HepG2 (cell line): ENCODE measurements around the gene MAP2K2. TPM values are rescaled to one million over a fixed set of nuclear protein-coding genes. Genes with fewer than 3 reads are reported as not detected.
A peak's percentile ranks its signal among the peaks of the same experiment; 100 is the strongest.

Experiments used
- GATA4 ChIP-seq: sonication (generic); IDR thresholded peaks from 2 replicates; pipeline ENCODE4 v1.6.1; 2016; ENCODE audit warnings: antibody characterized with exemption, low read depth, borderline replicate concordance
- HNRNPL ChIP-seq: fragments of 200-400 bp; formaldehyde crosslinking; IDR thresholded peaks from 2 replicates; pipeline ENCODE4 v1.6.1; 2017; ENCODE audit warnings: mild to moderate bottlenecking, low read depth, low read length
- KAT7 ChIP-seq: IDR thresholded peaks from 2 replicates; pipeline ENCODE4 v1.6.1; 2018; ENCODE audit warnings: borderline replicate concordance, missing compliant biosample characterization
- ONECUT2 ChIP-seq: sonication (generic); formaldehyde crosslinking; IDR thresholded peaks from 2 replicates; pipeline ENCODE4 v1.4.0; 2020; ENCODE audit warnings: missing genetic modification reagents
- RFX1 ChIP-seq: fragments of 450-650 bp; IDR thresholded peaks from 2 replicates; pipeline ENCODE4 v1.6.1; 2017
- ZFY ChIP-seq: sonication (generic); formaldehyde crosslinking; IDR thresholded peaks from 2 replicates; pipeline ENCODE4 v1.4.0; 2020; ENCODE audit warnings: missing genetic modification reagents
- ZSCAN21 ChIP-seq: sonication (generic); formaldehyde crosslinking; IDR thresholded peaks from 2 replicates; pipeline ENCODE4 v1.8.0; 2022; ENCODE audit warnings: mild to moderate bottlenecking, missing genetic modification reagents, moderate library complexity, borderline replicate concordance
- polyA plus RNA-seq, 8 experiments: library from polyadenylated mRNA; depleted of rRNA in 3 of 8; stranded (reverse) in 7 of 8; unstranded in 1 of 8; fragments of >200 nt; fragmentation: Illumina TruSeq in 4 of 8; extraction: Trizol in 4 of 8; gene quantifications; 2 replicates each; pipeline versions ENCODE4 v1.2.1 to v1.2.3, GENCODE V29; 2011 to 2016; ENCODE audit warnings: low read depth in 4 of 8, missing spikeins in 1 of 8, mixed read lengths in 1 of 8; ENCODE audit not compliant: insufficient read depth in 1 of 8
- total RNA-seq, 5 experiments: library from RNA; depleted of rRNA; stranded (reverse); fragments of >200 nt; fragmentation: Illumina TruSeq; extraction: Trizol; gene quantifications; 2 replicates each; pipeline ENCODE4 v1.2.3, GENCODE V29; 2016; ENCODE audit warnings: low read depth in 1 of 5
- TF ChIP-seq, protein P1 (sequence below): sonication (generic); formaldehyde crosslinking; IDR thresholded peaks from 2 replicates; pipeline ENCODE4 v1.5.0; 2020; ENCODE audit warnings: mild to moderate bottlenecking, missing genetic modification reagents, borderline replicate concordance
- TF ChIP-seq, protein P2 (sequence below): sonication (generic); formaldehyde crosslinking; IDR thresholded peaks from 2 replicates; pipeline ENCODE4 v1.8.0; 2022; ENCODE audit warnings: missing genetic modification reagents, mild to moderate bottlenecking, moderate library complexity, borderline replicate concordance
- TF ChIP-seq, protein P3 (sequence below): sonication (generic); formaldehyde crosslinking; IDR thresholded peaks from 2 replicates; pipeline ENCODE4 v1.8.0; 2022; ENCODE audit warnings: missing genetic modification reagents, mild to moderate bottlenecking, inconsistent platforms, borderline replicate concordance
- TF ChIP-seq, protein P4 (sequence below): sonication (generic); formaldehyde crosslinking; IDR thresholded peaks from 2 replicates; pipeline ENCODE4 v1.5.0; 2020; ENCODE audit warnings: missing genetic modification reagents
- TF ChIP-seq, protein P5 (sequence below): sonication (generic); formaldehyde crosslinking; IDR thresholded peaks from 2 replicates; pipeline ENCODE4 v1.5.1; 2020; ENCODE audit warnings: mild to moderate bottlenecking, moderate library complexity, missing genetic modification reagents

MAP2K2 gene
- total and polyA plus RNA-seq, 2 of the 13 experiments (the other 11 are each of a cell fraction or from before 2014, with no cell fraction given): 70.3 to 80.9 TPM

DNA sequence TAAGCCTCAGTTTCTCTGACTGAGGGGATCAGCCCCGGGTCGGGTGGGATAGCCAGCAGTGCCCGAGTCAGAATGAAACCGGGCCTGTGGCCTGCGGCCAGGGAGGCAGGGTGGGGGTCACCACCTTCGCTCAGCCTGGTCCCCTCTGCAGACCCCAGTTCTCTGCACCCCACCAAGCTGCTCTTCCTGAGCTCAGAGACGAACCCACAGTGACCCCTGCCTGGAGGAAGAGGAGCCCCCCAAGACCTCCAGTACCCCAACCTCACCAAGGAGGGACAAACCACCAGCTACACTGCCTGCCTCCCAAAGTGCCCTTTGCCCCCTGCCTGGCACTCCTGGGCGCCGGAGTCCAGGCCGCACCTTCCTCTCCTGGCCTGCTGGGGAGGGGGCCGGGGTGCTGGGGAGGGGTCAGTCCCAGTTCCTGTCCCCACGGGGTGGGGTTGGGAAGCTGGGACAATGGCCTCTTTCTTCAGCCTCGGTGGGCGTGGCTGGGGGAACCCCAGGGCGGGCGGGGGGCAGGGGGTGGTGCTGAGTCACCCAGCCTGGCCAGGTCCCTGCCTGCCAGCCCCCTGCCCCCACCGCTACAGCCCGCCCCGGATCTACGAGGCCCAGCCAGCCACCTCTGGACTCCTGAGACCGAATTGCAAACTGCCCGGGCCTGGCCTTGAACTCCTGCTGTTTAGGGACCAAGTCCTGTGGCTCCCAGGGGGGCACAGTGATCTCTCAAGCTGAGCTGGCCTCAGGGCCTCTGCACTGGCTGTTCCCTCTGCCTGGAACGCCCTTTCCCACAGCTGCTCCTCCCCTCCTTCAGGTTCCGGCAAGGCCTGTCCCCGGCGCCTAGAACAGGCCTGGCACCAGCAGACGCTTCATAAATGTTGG is 71.6 kb downstream of the MAP2K2 start (continued):
- TF ChIP-seq, protein P1, sequence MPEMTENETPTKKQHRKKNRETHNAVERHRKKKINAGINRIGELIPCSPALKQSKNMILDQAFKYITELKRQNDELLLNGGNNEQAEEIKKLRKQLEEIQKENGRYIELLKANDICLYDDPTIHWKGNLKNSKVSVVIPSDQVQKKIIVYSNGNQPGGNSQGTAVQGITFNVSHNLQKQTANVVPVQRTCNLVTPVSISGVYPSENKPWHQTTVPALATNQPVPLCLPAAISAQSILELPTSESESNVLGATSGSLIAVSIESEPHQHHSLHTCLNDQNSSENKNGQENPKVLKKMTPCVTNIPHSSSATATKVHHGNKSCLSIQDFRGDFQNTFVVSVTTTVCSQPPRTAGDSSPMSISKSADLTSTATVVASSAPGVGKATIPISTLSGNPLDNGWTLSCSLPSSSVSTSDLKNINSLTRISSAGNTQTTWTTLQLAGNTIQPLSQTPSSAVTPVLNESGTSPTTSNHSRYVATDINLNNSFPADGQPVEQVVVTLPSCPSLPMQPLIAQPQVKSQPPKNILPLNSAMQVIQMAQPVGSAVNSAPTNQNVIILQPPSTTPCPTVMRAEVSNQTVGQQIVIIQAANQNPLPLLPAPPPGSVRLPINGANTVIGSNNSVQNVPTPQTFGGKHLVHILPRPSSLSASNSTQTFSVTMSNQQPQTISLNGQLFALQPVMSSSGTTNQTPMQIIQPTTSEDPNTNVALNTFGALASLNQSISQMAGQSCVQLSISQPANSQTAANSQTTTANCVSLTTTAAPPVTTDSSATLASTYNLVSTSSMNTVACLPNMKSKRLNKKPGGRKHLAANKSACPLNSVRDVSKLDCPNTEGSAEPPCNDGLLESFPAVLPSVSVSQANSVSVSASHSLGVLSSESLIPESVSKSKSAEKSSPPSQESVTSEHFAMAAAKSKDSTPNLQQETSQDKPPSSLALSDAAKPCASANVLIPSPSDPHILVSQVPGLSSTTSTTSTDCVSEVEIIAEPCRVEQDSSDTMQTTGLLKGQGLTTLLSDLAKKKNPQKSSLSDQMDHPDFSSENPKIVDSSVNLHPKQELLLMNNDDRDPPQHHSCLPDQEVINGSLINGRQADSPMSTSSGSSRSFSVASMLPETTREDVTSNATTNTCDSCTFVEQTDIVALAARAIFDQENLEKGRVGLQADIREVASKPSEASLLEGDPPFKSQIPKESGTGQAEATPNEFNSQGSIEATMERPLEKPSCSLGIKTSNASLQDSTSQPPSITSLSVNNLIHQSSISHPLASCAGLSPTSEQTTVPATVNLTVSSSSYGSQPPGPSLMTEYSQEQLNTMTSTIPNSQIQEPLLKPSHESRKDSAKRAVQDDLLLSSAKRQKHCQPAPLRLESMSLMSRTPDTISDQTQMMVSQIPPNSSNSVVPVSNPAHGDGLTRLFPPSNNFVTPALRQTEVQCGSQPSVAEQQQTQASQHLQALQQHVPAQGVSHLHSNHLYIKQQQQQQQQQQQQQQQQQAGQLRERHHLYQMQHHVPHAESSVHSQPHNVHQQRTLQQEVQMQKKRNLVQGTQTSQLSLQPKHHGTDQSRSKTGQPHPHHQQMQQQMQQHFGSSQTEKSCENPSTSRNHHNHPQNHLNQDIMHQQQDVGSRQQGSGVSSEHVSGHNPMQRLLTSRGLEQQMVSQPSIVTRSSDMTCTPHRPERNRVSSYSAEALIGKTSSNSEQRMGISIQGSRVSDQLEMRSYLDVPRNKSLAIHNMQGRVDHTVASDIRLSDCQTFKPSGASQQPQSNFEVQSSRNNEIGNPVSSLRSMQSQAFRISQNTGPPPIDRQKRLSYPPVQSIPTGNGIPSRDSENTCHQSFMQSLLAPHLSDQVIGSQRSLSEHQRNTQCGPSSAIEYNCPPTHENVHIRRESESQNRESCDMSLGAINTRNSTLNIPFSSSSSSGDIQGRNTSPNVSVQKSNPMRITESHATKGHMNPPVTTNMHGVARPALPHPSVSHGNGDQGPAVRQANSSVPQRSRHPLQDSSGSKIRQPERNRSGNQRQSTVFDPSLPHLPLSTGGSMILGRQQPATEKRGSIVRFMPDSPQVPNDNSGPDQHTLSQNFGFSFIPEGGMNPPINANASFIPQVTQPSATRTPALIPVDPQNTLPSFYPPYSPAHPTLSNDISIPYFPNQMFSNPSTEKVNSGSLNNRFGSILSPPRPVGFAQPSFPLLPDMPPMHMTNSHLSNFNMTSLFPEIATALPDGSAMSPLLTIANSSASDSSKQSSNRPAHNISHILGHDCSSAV (CRISPR knock-in tag): no peak
- TF ChIP-seq RFX1 (no peak), HNRNPL (peak; percentile 88), KAT7 (CRISPR knock-in tag) (peak; percentile 81; the same call in 1 of the 2 replicates), ZSCAN21 (CRISPR knock-in tag) (peak; percentile 93), ZFY (CRISPR knock-in tag) (peak; percentile 85), ONECUT2 (peak; percentile 42; the same call in 1 of the 2 replicates), GATA4 (no peak)
- TF ChIP-seq, protein P2, sequence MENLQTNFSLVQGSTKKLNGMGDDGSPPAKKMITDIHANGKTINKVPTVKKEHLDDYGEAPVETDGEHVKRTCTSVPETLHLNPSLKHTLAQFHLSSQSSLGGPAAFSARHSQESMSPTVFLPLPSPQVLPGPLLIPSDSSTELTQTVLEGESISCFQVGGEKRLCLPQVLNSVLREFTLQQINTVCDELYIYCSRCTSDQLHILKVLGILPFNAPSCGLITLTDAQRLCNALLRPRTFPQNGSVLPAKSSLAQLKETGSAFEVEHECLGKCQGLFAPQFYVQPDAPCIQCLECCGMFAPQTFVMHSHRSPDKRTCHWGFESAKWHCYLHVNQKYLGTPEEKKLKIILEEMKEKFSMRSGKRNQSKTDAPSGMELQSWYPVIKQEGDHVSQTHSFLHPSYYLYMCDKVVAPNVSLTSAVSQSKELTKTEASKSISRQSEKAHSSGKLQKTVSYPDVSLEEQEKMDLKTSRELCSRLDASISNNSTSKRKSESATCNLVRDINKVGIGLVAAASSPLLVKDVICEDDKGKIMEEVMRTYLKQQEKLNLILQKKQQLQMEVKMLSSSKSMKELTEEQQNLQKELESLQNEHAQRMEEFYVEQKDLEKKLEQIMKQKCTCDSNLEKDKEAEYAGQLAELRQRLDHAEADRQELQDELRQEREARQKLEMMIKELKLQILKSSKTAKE (CRISPR knock-in tag): peak; percentile 88
- TF ChIP-seq, protein P3, sequence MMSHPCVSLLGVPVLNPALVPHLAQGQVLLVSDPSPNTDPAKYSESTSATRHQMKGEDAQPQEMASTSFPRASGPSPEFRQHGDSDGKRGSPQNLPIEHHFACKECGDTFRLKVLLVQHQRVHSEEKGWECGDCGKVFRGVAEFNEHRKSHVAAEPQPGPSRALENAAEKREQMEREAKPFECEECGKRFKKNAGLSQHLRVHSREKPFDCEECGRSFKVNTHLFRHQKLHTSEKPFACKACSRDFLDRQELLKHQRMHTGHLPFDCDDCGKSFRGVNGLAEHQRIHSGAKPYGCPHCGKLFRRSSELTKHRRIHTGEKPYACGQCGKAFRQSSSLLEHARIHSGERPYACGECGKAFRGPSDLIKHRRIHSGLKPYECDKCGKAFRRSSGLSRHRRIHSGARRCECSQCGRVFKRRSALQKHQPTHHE (CRISPR knock-in tag): no peak
- TF ChIP-seq, protein P4, sequence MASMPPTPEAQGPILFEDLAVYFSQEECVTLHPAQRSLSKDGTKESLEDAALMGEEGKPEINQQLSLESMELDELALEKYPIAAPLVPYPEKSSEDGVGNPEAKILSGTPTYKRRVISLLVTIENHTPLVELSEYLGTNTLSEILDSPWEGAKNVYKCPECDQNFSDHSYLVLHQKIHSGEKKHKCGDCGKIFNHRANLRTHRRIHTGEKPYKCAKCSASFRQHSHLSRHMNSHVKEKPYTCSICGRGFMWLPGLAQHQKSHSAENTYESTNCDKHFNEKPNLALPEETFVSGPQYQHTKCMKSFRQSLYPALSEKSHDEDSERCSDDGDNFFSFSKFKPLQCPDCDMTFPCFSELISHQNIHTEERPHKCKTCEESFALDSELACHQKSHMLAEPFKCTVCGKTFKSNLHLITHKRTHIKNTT (CRISPR knock-in tag): no peak
- TF ChIP-seq, protein P5, sequence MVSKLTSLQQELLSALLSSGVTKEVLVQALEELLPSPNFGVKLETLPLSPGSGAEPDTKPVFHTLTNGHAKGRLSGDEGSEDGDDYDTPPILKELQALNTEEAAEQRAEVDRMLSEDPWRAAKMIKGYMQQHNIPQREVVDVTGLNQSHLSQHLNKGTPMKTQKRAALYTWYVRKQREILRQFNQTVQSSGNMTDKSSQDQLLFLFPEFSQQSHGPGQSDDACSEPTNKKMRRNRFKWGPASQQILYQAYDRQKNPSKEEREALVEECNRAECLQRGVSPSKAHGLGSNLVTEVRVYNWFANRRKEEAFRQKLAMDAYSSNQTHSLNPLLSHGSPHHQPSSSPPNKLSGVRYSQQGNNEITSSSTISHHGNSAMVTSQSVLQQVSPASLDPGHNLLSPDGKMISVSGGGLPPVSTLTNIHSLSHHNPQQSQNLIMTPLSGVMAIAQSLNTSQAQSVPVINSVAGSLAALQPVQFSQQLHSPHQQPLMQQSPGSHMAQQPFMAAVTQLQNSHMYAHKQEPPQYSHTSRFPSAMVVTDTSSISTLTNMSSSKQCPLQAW: peak; percentile 58
